ENCODE data around the gene SIAH3.

The SIAH3 gene

DNA sequence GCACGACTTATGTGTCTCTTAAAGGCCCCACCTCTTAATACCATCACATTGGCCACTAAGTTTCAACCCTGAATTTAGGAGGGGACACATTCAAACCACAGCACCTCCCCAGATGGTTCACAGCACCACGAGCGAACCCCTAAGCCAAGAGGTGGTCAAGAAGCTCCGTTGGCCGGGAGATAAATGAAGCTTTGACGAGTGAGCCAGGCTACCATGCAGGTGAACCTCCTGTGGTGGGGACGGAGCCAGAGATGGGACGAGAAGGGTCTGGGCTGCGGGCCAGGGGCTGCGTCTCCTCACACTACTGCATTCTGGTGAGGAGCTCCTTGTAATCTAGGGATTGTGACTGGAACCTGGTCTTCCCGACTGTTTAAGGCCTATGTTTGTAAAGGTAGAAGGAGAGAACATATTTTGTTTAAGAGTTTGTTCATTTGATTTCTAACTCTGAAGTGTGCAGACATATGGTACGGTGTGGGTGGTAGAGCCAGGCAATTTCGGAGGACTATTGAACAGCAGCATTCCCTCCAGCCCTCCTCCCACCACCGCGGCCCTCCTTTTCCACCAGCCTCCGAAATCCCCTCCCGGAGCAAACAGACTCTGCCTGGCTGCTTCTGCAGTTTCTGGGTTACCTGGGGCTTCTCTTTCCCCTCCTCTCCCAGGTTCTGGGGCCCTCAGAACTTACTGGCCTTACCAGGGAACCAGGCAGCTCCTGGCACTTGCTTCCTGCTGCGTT, 31.3 kb downstream of the SIAH3 start:
- DNase-seq (ENCODE audit: low read depth) = no peak

DNA sequence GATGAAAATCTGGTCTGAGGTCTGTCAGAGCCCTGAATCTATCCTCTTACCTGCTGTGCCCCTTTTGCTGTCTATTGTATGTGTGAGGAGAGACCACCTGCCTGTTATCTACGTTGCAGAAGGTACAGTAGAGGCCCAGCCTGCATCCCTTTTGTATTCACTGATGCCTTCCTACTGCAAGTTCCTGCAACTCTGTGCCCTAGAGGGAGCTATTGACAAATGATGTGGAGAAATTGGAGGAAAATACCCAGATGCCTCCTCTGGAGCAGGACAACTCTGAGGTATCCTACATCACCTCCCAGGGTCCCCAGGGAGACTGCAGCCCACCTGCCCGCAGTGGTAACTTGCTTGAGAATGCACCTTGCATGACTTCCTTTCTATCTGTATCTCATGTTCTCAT, 33.7 kb downstream of the SIAH3 start:
- peak; percentile 9 for DNase-seq (ENCODE audit: low read depth)

DNA sequence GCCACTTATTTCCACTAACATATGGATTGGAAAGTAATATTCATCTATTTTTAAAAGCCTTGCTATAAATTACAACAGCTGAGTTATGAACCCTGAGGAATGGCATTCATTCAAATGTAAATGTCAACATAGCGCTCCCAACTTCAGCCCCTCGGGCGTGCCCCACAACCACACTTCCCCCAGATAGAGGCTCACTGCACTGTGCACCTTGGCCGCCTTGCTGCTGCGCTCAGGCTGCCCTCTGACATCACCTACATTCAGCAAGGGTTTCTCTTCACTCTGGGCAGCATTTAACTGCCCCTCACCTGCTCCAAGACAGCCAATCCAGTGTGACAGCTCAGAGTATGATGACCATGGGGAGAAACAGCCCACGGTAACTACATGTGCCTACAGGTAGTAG, 35.1 kb downstream of the SIAH3 start:
- no peak for DNase-seq (ENCODE audit: low read depth)

DNA sequence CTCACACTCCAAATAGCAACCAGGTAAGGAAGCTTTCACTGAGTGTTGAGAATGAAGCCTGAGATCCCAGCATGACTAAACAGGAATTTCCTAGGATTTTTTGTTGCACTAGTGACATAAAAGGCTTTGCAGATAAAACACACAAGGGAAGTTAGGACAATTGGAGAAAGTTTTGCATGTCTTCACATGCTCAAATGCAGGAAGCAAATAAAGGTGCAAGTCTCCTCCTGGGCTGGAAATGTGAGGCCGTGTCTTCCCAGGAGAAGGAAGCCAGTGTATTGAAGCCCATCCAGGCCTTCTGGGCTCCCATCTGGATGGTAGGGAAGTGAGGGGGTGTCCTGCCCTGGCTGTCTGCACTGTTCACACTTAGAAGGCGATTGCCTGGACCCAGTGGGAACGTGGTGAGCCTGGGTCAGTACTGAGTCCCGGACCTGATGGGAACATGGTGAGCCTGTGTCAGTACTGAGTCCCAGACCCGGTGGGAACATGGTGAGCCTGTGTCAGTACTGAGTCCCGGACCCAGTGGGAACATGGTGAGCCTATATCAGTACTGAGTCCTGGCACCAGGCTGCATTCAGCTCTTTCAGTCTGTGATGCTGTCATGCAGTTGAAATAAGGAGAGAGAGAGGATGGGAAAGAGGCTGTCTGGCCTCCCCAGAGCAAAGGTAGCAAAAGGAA, 38.7 kb downstream of the SIAH3 start:
- no peak for DNase-seq (ENCODE audit: low read depth)

DNA sequence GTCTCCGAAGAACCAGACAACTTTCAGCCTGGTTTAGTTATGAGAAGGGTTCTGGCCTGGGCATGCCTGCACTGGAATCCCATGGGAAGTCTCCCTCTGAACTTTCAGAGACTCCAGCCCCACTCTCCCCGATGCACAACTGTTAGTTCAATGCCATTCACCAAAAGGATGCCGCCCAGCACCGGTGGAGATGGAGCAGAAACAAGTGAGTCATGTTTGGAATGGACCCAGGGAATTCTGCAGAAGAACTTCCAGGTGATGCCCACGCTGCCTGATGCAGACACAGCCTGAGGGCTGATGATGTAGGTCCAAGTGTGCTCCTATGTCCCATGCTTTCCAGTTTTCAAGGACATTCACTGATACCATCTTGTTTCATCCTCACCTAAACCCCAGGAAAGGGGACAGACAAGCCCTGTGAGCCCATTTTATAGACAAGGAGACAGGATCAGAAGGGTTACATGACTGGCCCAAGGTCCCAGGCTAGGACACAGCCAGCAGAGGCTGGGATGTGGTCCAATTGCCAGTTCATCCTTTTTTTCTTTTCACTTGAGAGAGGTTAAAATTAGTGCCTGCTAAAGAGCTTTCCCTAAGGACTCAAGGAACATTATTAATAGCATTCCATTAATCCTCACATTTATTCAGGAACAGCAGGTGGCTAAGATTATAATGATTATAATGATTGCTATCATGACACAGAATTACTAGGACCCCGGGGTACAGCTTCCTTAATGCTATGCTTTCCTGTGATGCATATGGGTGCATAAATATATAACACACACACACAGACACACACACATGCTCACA, 39.5 kb downstream of the SIAH3 start:
- peak; percentile 10 for DNase-seq (ENCODE audit: low read depth)

DNA sequence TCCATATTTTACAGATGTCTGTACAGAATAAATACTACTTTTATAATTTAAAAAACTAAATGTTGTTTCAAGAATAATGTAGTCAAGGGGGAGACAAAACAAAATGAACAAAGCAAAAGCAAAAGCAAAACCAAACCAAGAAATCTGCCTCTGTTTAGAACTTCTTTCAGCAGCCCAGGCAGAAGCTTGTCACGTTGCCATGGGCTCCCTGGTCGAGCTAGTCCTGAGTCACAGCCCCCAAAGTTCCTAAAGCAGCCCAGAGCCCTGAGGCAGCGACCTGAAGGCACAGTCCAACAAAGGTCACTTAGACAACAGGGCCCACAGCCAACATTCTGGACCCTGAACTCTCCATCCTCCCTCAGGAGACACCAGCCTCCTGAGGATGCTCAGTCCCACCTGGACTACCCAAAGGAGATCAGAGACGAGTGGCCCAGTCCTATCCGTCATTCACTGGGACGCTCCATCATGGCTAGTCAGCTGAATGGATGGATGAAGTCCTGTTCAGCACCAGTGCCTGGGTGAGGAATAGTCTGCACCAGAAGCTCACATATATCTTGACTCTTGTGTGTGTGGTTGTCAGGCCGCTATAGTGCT, 41.7 kb downstream of the SIAH3 start:
- DNase-seq (ENCODE audit: low read depth) = peak; percentile 17

DNA sequence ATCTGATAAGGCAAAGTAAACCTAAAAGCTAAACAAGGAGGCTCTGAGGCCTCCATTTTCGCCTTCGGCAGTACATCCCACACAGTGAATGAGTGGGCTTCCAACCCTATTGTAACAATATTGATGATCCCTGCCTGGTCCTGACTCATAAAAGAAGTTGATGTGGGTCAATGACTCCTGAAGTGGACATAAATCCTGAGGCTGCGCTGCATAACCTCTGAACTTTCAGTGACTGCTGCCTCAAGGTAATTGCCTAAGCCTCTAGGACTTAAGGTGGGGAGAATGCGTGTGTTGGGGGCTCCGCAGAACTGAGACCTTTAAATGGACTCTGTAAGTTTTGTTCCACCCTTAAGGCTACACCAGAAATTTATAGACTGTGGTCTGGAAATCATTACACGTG, 42.6 kb downstream of the SIAH3 start:
- no peak for DNase-seq (ENCODE audit: low read depth)

DNA sequence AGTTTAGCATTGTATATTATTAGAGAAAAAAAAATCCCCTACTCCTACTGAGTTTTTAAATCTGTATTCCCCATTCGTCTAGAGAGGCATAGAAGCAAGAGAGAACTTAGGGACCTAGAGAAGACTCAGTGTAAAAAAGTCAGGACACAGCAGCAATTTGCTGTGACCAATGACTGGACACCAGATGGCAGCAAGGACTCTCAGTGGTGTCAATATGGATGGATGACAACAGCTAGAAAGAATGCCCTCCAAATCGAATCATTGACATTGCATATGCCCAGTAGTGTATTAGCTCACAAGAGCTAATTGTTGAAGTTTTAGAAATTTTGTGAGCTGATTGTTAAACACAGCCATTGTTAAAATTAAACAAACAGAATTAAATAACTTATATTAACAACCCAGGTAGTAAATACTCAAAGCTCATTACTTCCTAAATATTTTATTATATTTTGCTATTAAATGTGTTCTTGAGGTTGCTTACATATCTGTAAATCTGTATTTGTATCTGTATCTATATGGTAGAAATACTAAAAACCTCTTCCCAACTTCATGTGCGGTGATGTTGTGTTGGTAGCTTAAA, 43.9 kb downstream of the SIAH3 start:
- peak; percentile 71 for DNase-seq (ENCODE audit: low read depth)

DNA sequence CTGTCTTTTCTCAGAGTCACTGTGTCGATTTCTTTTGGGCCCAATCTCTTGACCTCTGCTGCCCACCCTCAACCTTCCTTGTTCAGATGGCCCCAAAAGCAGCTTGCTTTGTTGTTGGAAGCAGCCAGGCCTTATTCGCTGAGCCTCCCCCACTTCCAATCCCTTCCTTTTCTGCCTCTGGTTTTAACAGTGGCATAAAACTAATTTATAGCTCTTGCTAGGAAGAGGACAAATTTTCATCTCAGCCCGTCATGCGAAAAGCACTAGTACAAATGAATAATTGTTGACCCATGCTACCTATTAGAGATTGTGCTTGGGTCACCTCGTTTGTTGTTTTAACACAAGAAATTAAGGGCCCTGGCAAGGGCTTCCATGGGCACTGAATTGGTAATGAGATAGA, 51.1 kb downstream of the SIAH3 start:
- DNase-seq (ENCODE audit: low read depth) = no peak

DNA sequence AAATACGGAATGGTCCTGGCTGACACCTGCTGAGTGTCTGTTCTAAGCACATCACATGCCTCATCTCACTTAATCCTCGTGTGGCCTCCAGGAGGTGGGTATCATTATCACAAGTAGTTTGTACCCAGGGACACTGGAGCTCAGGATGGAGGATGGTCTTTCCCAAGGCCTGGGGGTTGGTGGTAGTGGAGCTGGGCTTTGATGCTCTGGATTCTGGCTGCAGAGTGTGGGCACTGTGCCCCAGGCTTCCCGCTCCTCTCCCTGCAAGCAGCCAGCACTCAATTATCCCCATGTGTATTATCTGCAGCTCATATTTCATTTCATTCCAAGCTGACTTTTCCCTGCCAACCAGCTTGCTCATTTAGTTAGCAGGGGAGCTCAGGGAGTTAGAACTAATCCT, 52.1 kb downstream of the SIAH3 start:
- no peak for DNase-seq (ENCODE audit: low read depth)

DNA sequence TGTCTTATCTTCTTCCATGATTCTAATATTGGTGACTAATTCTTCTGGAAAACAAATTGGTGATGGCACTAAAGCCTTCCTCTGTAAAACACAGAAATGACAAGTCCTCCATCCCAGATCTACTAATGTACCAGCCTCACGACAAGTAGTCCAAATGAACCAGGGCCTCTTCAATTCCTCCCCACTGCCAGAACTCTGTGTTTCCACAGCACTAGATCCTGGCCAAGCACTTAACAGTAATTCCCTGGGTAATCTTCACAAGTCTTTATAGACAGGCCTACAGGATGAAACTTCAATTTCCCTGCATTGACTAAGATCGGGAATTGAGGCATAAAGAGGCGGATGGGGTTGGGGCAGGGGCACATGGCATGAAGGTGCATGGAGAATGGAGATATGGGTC, 52.7 kb downstream of the SIAH3 start:
- DNase-seq (ENCODE audit: low read depth) = no peak

DNA sequence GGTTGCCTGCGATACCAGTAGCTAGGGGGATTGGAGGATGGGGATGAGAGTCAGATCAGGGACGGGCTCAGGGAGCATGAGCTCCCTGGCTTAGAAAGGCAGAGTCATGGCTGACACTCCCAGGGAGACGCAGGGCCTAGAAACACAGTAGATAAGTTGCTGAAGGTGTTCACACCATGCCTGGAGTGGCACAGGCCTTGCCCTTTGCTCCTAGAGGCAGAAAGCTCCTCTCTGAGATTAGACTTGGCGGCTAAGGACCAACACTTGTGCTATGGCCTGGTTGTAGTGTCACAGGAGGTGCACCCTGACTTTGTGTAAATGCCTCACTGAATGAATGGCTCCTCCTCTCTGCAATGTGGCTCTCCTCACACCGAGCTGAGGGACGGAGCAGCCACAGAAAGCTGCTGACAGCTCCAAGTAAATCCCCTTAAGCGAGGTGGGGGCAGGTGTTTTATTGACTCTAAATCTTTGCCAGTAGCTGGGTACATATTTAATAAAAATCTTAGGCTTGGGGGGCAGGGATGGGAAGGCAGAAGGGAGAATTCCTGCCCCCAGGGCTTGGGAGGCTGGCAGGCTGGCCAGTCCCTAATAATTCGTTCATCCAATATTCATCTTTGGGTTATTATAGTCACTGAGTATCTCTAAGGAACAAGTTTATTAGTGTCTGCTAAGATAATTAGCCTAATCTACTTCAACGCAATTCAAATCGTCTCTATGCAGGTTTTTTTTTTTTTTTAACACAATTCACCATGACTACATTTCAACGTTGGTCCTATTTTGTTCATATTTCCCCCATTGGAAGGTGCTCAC, 54.9 kb downstream of the SIAH3 start:
- no peak for DNase-seq (ENCODE audit: low read depth)

DNA sequence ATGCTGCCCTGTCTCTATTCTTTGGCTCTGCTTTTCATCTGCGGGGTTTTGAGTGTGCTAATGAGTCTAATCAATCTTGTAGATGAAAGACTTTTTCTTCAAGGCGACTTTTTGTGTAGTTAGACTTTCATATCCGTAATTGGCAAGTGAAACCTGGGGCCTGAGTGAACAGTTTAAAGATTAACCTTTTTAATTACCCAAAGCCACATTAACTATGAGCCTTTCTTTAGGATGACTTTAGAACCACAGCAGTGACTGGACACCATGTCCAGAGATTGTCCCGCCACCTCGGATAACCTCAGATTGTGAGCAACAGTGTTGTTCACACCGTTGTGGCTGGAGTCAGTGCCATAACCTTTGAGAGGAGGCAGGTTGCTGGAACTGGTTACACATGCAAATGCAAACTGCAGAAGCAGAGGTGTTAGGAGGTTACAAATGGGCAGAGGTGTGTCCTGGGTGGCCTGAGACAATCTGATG, 58.7 kb downstream of the SIAH3 start:
- no peak for DNase-seq (ENCODE audit: low read depth)

DNA sequence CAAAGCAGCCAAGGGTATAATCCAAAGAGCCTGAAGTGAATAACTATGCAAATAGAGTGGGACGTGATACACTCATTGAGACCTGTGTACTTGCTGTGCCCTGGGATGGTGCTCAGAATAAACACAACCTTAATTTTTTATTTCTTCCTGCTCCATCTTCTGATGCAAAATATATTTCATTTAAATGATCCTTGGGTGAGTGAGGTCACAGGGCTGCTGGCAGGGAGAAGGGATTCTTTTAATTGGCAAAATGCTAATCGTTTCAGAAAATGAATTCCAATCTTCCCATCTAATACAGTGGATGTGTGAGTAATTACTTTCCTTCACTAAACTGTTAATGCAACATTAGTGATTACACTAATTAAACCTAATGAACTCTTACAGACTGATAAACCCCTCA, 63.5 kb downstream of the SIAH3 start:
- no peak for DNase-seq (ENCODE audit: low read depth)

DNA sequence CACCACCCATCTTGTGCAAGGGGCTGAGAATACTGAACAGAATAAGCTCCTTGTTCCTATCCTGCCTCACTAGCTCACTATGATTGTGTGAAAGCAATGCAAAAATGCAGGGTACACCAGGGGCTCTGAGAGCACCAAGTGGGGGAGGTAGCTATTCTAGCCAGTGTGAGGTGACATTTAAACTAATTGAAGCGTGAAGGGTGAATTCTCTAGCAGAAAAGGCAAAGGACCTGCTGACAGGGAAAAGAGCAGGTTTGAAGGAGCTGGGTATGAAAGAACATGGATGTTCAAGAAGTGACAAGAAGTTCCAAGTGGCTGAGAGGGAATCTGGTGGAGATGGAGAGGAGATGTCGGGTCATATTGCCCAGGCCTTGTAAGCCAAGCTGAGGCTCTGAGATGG, 64.2 kb downstream of the SIAH3 start:
- DNase-seq (ENCODE audit: low read depth) = no peak

DNA sequence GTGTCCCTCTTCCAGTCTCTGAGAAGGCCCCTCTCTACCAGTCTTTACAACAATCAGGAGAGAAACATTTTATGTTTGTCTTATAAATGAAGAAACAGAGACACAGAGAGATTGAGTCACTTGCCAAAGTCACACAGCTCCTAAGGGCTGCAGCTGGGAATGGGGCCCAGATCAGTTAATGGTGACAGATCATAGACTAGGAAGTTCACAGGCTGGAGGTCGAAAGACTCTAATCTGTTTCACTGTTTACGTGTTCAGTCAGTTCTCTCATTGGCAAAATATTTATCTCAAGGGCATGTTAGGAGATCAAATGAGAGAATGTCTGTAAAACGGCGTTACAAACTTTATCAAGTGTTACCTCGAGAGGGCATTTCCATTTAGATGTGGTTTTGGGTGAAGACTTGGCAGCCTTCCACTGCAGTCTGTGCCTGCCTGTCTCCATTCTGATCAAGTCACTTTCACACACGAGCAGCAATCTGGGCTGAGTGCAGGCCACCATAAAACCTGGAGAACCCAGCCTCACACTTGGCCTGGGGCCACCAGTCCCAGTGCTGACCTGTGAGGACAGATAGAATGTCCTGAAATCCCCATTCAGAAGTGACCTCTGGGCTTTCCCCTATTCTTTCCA, 65.1 kb downstream of the SIAH3 start:
- DNase-seq (ENCODE audit: low read depth) = no peak

DNA sequence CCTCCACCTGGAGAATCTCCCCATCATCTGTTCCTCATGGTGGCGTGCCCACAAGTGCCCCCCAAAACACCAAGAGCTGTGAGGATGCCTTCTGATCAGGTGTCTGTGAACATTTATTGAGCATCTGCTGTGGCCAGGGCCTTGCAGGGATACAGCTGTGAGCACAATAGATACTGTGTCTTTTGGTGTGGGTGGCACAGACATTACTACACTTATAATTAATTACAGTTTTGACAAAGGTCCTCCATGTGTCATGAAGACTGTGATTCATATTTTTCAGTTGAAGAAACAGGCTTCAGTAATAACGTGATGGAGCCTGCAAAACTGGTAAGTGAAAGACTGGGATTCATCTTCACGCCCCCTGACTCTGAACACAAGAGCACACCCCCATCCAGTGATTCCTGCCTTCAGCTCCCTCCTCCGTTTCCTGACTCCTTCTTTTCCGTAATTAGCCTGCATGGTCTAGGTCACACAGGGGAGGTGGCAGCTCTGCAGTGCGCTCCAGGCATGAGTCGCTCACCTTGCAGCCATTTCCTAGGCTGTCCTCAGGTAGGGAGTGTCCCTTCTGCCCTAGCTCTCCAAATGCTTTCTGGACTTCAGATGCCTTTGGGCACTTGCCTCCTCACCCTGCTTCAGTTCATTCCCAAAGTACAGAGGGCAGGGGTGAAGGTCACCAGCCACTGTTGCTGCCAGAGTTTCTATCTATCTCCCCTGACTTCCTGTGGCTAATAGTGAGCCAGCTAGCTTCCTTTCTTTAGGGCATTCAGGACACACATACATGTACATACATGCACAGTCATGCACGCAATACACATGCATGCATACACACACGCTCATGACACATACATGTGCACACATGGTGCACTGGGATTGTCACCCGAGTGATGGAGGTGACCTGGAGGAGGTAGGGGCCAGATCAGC, 66.5 kb downstream of the SIAH3 start:
- DNase-seq (ENCODE audit: low read depth) = no peak

DNA sequence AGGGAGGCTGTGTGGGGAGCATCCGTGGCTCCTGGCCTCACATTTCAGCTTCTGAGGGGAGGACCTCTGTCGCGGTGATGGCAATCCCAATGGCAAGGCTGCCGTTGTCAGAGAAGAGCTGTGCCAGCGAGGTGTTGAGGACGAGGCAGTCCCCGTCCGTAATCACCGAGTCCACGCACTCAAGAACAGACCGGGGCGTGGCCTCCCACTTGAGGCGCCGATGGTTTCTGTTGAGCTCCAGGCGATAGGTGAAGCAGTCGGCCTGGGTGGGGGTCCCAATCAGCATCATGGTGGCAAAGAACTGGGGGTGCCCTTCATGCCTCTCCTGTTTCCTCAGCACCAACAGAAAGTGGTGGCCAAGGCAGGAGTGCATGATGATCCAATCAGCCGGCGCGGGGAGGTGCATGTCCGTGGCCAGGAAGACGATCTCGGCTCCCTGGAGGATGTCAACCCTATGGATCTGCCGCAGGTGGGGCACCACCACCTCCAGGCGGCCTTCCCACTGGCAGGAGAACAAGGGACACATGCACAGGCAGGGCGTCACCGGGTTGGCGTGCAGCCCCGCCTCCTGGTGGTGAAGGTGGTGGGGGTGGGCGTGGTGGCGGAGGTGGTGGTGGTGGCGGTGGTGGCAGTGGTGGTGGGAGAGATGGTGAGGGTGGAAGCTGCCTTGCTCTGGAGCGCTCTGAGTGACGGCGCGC, 68.1 kb downstream of the SIAH3 start:
- DNase-seq (ENCODE audit: low read depth) = no peak

Measured in ELR (cell line).